IPS-NIHi11 (cell line): ENCODE measurements around the gene C1QTNF9B.
"Not testable (repeated sequence)": the region's sequence is repeated elsewhere in the genome, so short reads cannot be mapped to it uniquely, and the experiment has no call there.

Experiments used
- DNase-seq: peaks from one replicate; pipeline ENCODE4 v3.0.0; 2012; ENCODE audit warnings: mixed read lengths, low spot score

C1QTNF9B gene

GRCh38 chr13:23897452-23897919 lies at the start of gene C1QTNF9B:
Gene C1QTNF9B (minus strand): TSS chr13:23897502.
- not testable (repeated sequence) for DNase-seq

- DNase-seq, result no peak
Observed at GRCh38 chr13:23946900-23947299, 49.6 kb upstream of the C1QTNF9B start.

GRCh38 chr13:23946067-23946466 lies 48.8 kb upstream of the C1QTNF9B start:
- DNase-seq, result no peak

- DNase-seq, result peak; percentile 17
Observed at GRCh38 chr13:23945612-23946011, 48.3 kb upstream of the C1QTNF9B start.

- DNase-seq, result no peak
Observed at GRCh38 chr13:23941211-23941610, 43.9 kb upstream of the C1QTNF9B start.

- DNase-seq, result not testable (repeated sequence)
Observed at GRCh38 chr13:23939666-23940065, 42.4 kb upstream of the C1QTNF9B start.

GRCh38 chr13:23934520-23934919 lies 37.2 kb upstream of the C1QTNF9B start:
- no peak for DNase-seq

- no peak for DNase-seq
Observed at GRCh38 chr13:23928985-23929384, 31.7 kb upstream of the C1QTNF9B start.

GRCh38 chr13:23923031-23923430 lies 25.7 kb upstream of the C1QTNF9B start:
- DNase-seq, result no peak

GRCh38 chr13:23922005-23922932 lies 25.0 kb upstream of the C1QTNF9B start:
- DNase-seq, result no peak

- DNase-seq, result peak; percentile 58
Observed at GRCh38 chr13:23921451-23921888, 24.2 kb upstream of the C1QTNF9B start.

GRCh38 chr13:23919006-23919405 lies 21.7 kb upstream of the C1QTNF9B start:
- no peak for DNase-seq

GRCh38 chr13:23918208-23918607 lies 20.9 kb upstream of the C1QTNF9B start:
- no peak for DNase-seq

- no peak for DNase-seq
Observed at GRCh38 chr13:23915308-23915707, 18.0 kb upstream of the C1QTNF9B start.

- no peak for DNase-seq
Observed at GRCh38 chr13:23912469-23912868, 15.2 kb upstream of the C1QTNF9B start.

GRCh38 chr13:23909606-23910005 lies 12.3 kb upstream of the C1QTNF9B start:
- no peak for DNase-seq

GRCh38 chr13:23905766-23906165 lies 8.5 kb upstream of the C1QTNF9B start:
- no peak for DNase-seq

GRCh38 chr13:23903906-23904280 lies 6.6 kb upstream of the C1QTNF9B start:
- peak; percentile 51 for DNase-seq

GRCh38 chr13:23902975-23903905 lies 5.9 kb upstream of the C1QTNF9B start:
- peak; percentile 28 for DNase-seq

- DNase-seq, result no peak
Observed at GRCh38 chr13:23901365-23901764, 4.1 kb upstream of the C1QTNF9B start.

- DNase-seq, result no peak
Observed at GRCh38 chr13:23899555-23899954, 2.3 kb upstream of the C1QTNF9B start.

- no peak for DNase-seq
Observed at GRCh38 chr13:23898101-23898500, 799 bp upstream of the C1QTNF9B start.
